Amygdala (tissue), 56 donors: ENCODE measurements around the gene PTPRCAP.

Experiments used
- DNase-seq, 56 donors: peaks; one replicate each; lab custom pipeline; 2025; lab: John Stamatoyannopoulos, UW

The PTPRCAP gene

GRCh38 chr11:67400942-67401494, 36.5 kb downstream of the PTPRCAP start:
- no peak for DNase-seq

DNA sequence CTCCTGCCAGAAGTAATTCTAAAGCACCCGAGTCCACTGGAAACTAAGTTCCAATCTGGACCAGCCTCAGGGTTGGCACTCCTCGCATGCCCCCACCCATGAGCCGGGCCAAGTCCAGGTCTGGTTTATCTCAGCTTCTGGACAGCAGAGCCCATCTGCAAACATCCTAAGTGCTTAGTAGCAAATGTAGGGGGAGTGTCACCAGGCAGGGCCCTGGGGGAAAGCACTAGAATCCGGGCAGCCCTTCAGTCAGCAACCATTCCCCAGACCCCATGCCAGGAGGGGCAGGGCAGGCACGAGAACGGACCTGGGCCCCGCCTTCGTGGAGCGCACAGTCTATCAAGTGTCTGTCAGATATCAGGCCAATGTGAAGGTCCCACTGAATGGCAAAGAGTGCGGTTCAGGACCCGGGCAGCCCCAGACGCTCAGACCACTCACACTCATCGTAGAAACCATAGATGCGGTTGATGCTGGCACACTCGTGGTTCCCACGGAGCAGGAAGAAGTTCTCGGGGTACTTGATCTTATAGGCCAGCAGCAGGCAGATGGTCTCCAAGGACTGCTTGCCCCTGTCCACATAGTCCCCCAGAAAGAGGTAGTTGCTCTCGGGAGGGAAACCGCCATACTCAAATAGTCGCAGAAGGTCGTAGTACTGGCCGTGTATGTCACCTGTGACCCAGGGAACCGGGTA, 37.1 kb downstream of the PTPRCAP start:
- DNase-seq = no peak

GRCh38 chr11:67398661-67399563, 38.6 kb downstream of the PTPRCAP start:
- DNase-seq = no peak

- peak in 7 of 56 donors; percentile 22 to 42 (median 31) for DNase-seq
These were observed 39.4 kb downstream of the PTPRCAP start for GRCh38 chr11:67397986-67398660.

- DNase-seq = no peak
These were observed 39.9 kb downstream of the PTPRCAP start for GRCh38 chr11:67397536-67397935.

GRCh38 chr11:67396587-67397389, 40.7 kb downstream of the PTPRCAP start:
- DNase-seq = no peak

DNA sequence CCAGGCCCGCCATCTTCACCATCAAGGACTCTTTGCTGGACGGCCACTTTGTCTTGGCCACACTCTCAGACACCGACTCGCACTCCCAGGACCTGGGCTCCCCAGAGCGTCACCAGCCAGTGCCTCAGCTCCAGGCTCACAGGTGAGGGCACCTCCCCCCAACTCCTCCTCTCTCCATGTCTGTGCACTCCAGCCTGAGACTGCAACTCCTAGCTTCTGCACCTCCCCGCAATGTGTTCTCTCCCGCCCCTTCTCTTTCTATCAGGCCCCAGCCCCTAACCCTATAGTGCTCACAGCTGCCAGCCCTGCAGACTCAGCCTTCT, 41.3 kb downstream of the PTPRCAP start:
- no peak for DNase-seq

DNA sequence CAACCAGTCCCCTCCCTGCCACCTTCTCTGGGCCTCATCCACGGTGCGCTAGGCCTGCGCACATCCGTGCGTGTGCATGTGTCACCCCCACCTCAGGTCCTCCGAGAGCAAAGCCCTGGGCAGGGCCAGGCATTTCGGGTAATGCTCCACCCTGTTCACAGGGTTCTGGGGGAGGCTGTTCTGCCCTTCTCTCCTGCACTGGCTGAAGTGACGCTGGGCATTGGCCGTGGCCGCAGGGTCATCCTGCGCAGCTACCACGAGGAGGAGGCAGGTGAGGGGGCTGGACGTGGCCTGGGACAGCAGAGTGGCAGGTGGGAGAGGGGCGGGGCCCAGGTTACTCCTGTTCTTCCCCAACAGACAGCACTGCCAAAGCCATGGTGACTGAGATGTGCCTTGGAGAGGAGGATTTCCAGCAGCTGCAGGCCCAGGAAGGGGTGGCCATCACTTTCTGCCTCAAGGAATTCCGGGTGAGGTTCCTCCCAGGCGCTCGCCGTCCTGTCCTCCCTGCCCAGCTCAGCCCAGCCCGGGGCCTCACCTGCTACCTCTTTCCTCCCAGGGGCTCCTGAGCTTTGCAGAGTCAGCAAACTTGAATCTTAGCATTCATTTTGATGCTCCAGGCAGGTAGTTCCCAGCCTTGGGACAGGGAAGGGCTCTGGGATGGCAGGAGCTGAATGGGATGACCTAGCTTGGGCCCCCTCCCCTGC, 41.8 kb downstream of the PTPRCAP start:
- no peak for DNase-seq

DNA sequence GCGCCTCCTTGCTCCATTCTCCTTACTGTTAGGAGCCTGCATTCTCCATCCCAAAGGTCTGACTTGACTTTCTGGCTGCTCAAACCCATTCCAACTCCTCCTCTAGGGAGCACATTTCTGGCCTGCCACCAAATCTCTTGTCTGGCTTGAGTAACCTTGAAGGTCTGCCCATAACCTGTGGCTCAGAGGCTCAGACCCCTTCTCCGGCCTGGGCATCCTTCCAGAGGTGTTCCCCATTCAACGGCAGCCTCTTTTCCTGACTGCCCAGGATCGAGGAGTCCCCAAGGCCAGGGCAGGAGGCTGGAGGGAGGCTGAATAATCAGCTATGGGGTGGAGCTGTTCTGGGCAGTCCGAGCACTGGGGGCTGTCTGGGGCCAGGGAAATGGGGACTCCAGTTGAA, 43.5 kb downstream of the PTPRCAP start:
- no peak for DNase-seq

DNA sequence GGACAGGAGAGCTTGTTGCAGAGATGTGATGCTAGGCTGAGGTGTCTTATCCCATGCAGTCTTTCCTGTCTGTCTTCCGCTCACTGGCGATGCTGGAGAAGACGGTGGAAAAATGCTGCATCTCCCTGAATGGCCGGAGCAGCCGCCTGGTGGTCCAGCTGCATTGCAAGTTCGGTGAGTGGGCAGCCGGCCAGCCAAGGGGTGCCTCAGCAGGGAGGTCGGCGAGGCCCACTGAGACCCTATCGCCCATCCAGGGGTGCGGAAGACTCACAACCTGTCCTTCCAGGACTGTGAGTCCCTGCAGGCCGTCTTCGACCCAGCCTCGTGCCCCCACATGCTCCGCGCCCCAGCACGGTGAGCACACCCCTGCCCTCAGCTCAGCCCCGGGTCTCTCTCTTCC, 44.0 kb downstream of the PTPRCAP start:
- no peak for DNase-seq

GRCh38 chr11:67392183-67392715, 45.2 kb downstream of the PTPRCAP start:
- no peak for DNase-seq

DNA sequence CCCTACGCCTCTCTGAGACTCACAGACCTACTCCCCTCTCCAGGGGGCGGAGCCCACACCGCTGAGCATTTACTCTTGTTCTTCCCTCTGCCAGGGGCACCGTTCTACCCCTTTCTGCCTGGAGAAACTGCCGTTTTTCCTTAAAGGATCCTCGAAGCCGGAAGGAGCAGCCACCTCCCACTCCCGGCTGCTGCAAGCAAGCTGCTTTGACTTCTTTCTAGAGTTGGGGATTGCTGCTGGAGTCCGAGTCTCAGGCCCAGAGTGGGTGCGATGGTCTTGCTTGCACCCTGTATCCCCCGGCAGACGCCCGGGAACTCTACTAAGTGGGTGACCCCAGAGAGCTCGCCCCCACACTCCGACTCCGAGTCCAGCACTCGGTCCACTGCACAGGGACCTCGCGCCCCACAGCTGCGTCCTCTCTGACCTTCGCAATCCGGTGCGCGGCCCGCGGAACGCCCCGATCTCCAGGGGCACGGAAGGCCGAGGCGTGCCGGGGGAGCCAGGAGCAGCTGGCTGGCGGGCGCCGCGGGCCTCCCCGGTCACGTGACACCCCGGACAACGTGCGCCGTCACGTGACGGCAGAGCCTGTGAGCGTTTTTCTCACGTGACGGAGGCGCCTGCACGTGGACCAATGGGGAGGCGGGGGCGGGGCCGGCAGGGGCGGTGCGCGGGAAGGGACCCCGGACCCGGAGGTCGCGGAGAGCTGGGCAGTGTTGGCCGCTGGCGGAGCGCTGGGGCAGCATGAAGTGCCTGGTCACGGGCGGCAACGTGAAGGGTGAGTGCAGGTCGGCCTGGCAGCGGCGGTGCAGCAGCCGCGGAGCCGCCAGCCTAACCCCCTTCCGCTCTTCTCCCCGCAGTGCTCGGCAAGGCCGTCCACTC, 45.9 kb downstream of the PTPRCAP start, which contains the start of gene RAD9A:
Gene RAD9A (plus strand): TSS at position 683 of the 879 bp plus-strand sequence. CDS start 59 bp downstream, at position 742.
- peak; percentile 67 to 97 (median 89) for DNase-seq

- no peak for DNase-seq
These were observed 46.6 kb downstream of the PTPRCAP start for GRCh38 chr11:67390947-67391303.

DNA sequence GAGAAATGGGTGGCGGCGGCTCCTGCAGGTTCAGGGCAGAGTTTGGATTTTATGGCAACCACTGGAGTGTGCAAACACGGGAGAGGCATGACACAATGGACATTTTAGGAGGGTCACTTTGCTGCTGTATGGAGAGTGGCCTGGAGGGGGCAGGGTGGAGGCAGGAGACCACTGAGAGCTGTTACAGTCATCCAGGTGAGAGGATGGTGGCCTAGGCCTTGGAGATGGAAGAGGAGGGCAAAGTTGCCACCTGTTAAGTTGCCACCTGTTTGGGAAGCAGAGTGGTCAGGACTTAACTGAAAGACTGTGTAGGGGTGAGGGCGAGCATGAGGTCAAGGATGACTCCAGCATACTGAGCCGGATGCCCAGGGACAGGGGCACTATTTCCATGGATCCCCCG, 48.0 kb downstream of the PTPRCAP start:
- DNase-seq = peak in 1 of 56 donors; percentile 24

DNA sequence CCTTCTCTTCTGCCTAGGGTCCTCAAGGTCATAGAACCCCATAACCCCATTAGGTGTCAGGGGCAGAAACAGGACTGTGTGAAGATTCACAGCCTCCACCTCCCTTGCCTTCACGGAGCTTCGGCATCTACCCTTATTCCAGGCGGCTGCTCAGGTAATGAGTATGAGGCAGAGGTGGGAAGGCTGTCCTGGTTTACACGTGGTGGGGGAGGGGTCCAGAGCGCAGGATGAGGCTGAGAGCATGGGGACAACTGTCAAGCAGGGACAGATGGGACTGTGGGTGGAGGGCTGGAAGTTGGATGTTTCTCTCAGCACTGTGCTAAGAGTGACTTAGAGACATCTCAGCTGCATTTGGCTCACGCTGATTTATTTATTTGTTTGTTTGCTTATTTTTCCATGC, 50.0 kb downstream of the PTPRCAP start:
- no peak for DNase-seq

GRCh38 chr11:67387069-67387468, 50.4 kb downstream of the PTPRCAP start:
- DNase-seq = no peak
